Endothelial cell of umbilical vein (primary cell): ENCODE results near the gene AUTS2. TPM values are rescaled to one million over a fixed set of nuclear protein-coding genes. Genes with fewer than 3 reads are reported as not detected.

Experiments used
- BruUV-seq: library from RNA; stranded (reverse); fragments of 400-500 nt; replicated peaks from 2 replicates; lab custom pipeline; 2021; lab: Mats Ljungman, UMichigan
- CTCF ChIA-PET: fragments of 300-600, 350-600 bp; sonication (Branson Sonifier 250); formaldehyde crosslinking; loops from one replicate; lab custom pipeline; 2021; ENCODE audit warnings: antibody characterized with exemption, inconsistent platforms; lab: Charles Lee
- POLR2A ChIA-PET: fragments of 300-600, 350-600 bp; sonication (Branson Sonifier 250); formaldehyde crosslinking; loops from one replicate; lab custom pipeline; 2021; ENCODE audit warnings: antibody characterized with exemption, inconsistent platforms; lab: Charles Lee
- DNase-seq: peaks from one replicate; pipeline ENCODE4 v3.0.0-alpha.2; 2011; ENCODE audit warnings: low read depth, low spot score
- FAIRE-seq: peaks from 2 replicates; lab custom pipeline; 2011; peaks lifted over from hg19 to GRCh38; lab: Jason Lieb, UNC
- H2AFZ ChIP-seq: 2 replicates; pipeline ENCODE4 v1.6.0; 2012; ENCODE audit warnings: low read depth, low read length, control low read depth, inconsistent platforms
- H3K27ac ChIP-seq: 2 replicates; pipeline ENCODE4 v1.5.1; 2011; ENCODE audit warnings: low read depth, mild to moderate bottlenecking, control low read depth, low read length, moderate library complexity; ENCODE audit not compliant: insufficient read depth
- H3K27me3 ChIP-seq, 2 experiments: 2 replicates each; pipeline versions ENCODE4 v1.6.0 to v1.6.1; 2011; ENCODE audit warnings: low read length in 2 of 2, mixed read lengths in 1 of 2; ENCODE audit not compliant: control insufficient read depth in 2 of 2, insufficient read depth in 2 of 2
- H3K36me3 ChIP-seq, 2 experiments: 2 replicates in 1 of 2; 3 replicates in 1 of 2; pipeline ENCODE4 v1.5.1; 2011; ENCODE audit warnings: low read length in 2 of 2, mild to moderate bottlenecking in 1 of 2, moderate library complexity in 1 of 2; ENCODE audit not compliant: control insufficient read depth in 2 of 2, insufficient read depth in 2 of 2; ENCODE audit errors: extremely low read depth in 1 of 2
- H3K4me1 ChIP-seq: 3 replicates; pipeline ENCODE4 v1.5.1; 2011; ENCODE audit warnings: mild to moderate bottlenecking, low read length; ENCODE audit not compliant: control insufficient read depth, insufficient read depth; ENCODE audit errors: extremely low read depth
- H3K4me2 ChIP-seq: 2 replicates; pipeline ENCODE4 v1.6.1; 2011; ENCODE audit warnings: low read length, control low read depth, mixed read lengths; ENCODE audit not compliant: insufficient read depth
- H3K4me3 ChIP-seq, 3 experiments: fragments of 200-600 bp in 1 of 3; sonication (generic), shearing (Covaris generic) in 1 of 3; replicated peaks in 1 of 3; 2 replicates each; pipeline ENCODE4 v1.5.1; 2011 to 2016; ENCODE audit warnings: control low read depth in 3 of 3, low read length in 3 of 3, mild to moderate bottlenecking in 2 of 3, inconsistent platforms in 1 of 3, low read depth in 1 of 3, moderate library complexity in 1 of 3; ENCODE audit not compliant: insufficient read depth in 1 of 3
- H3K79me2 ChIP-seq: 2 replicates; pipeline ENCODE4 v1.6.0; 2012; ENCODE audit warnings: low read length, inconsistent platforms; ENCODE audit not compliant: control insufficient read depth, insufficient read depth
- H3K9ac ChIP-seq: replicated peaks from 2 replicates; pipeline ENCODE3; 2011; ENCODE audit warnings: low read length, control low read depth; ENCODE audit not compliant: insufficient read depth; ENCODE audit errors: extremely low read depth
- H3K9me1 ChIP-seq: replicated peaks from 3 replicates; pipeline ENCODE4 v1.6.0; 2011; ENCODE audit warnings: mild to moderate bottlenecking, low read length; ENCODE audit not compliant: control insufficient read depth, insufficient read depth; ENCODE audit errors: extremely low read depth
- H3K9me3 ChIP-seq: replicated peaks from 2 replicates; pipeline ENCODE4 v1.5.1; 2012; ENCODE audit warnings: low read length, inconsistent platforms; ENCODE audit not compliant: control insufficient read depth, insufficient read depth
- H4K20me1 ChIP-seq: replicated peaks from 2 replicates; pipeline ENCODE3; 2011; ENCODE audit warnings: mild to moderate bottlenecking, low read length; ENCODE audit not compliant: control insufficient read depth, insufficient read depth; ENCODE audit errors: extremely low read depth
- CTCF ChIP-seq, 2 donors: IDR thresholded peaks; 1 replicate in 1 of 2; 2 replicates in 1 of 2; pipeline ENCODE4 v1.5.1; 2011; ENCODE audit warnings: low read length in 2 of 2, mild to moderate bottlenecking in 2 of 2, moderate library complexity in 2 of 2, control low read depth in 1 of 2, inconsistent platforms in 1 of 2, low read depth in 1 of 2; ENCODE audit not compliant: insufficient read depth in 1 of 2; ENCODE audit errors: extremely low read depth in 1 of 2
- EZH2 ChIP-seq: IDR thresholded peaks from 2 replicates; pipeline ENCODE4 v1.6.1; 2012; ENCODE audit warnings: borderline replicate concordance, low read depth, mild to moderate bottlenecking, moderate library complexity, low read length, inconsistent platforms; ENCODE audit not compliant: severe bottlenecking
- FOS ChIP-seq: IDR thresholded peaks from 2 replicates; pipeline ENCODE4 v1.6.1; 2011; ENCODE audit warnings: mild to moderate bottlenecking, low read length, moderate library complexity, borderline replicate concordance; ENCODE audit not compliant: insufficient read depth
- GATA2 ChIP-seq: IDR thresholded peaks from 2 replicates; pipeline ENCODE4 v1.7.0; 2011; ENCODE audit warnings: low read depth, mild to moderate bottlenecking, moderate library complexity, mixed read lengths, low read length; ENCODE audit not compliant: insufficient read length, insufficient read depth
- JUN ChIP-seq: IDR thresholded peaks from 2 replicates; pipeline ENCODE4 v1.6.1; 2011; ENCODE audit warnings: borderline replicate concordance, low read depth; ENCODE audit not compliant: insufficient read length, insufficient read depth
- MAX ChIP-seq: IDR thresholded peaks from 2 replicates; pipeline ENCODE4 v1.6.1; 2011; ENCODE audit not compliant: insufficient read depth, insufficient read length
- MYC ChIP-seq: IDR thresholded peaks from one replicate; pipeline ENCODE4 v1.6.1; 2011; ENCODE audit warnings: mild to moderate bottlenecking, low read depth, low read length
- POLR2A ChIP-seq: IDR thresholded peaks from 2 replicates; pipeline ENCODE4 v1.6.1; 2012; ENCODE audit warnings: low read depth, mild to moderate bottlenecking, control low read depth, low read length
- POLR2AphosphoS5 ChIP-seq: IDR thresholded peaks from 2 replicates; pipeline ENCODE4 v1.6.1; 2012; ENCODE audit warnings: low read depth, mild to moderate bottlenecking, control low read depth, low read length, moderate library complexity; ENCODE audit not compliant: insufficient read depth
- dilution Hi-C: fragments of 300-500 bp; cut with MboI; formaldehyde crosslinking; loops from one replicate; pipeline ENCODE4 v1.15.0; 2019; ENCODE audit warnings: low sequenced_read_pairs; ENCODE audit not compliant: extremely low pct_ligation_motif_present
- intact Hi-C: fragments of 100-400 bp; cut with micrococcal nuclease; formaldehyde crosslinking; loops from one replicate; pipeline ENCODE4 v1.10.0; 2022
- polyA plus RNA-seq, 4 experiments: library from polyadenylated mRNA; depleted of rRNA in 3 of 4; stranded (reverse) in 3 of 4; unstranded in 1 of 4; fragments of >200 nt; gene quantifications; 2 replicates each; pipeline versions ENCODE4 v1.2.1 to v1.2.3, GENCODE V29; 2011 to 2012; ENCODE audit warnings: missing spikeins in 1 of 4
- total RNA-seq: library from RNA; stranded (reverse); gene quantifications from 2 replicates; pipeline ENCODE4 v1.2.3, GENCODE V29; 2021

Gene AUTS2
- total and polyA plus RNA-seq, 2 donors (not counting 3 experiments of a cell fraction or from before 2014, with no cell fraction given), result 0.59 to 8.0 TPM

GRCh38 chr7:70153933-70154332, 555.7 kb downstream of the AUTS2 start:
- CTCF ChIA-PET, result no interaction called here

More at GRCh38 chr7:70153933-70154332, 555.7 kb downstream of the AUTS2 start:
- POLR2A ChIA-PET, result no interaction called here
- Histone ChIP-seq H3K4me3 (no peak overlapping the region), H3K79me2 (no peaks in the 10 kb centered on the region), H4K20me1 (no peaks in the 10 kb centered on the region), H3K4me2 (no peak overlapping the region), H3K4me1 (no peaks in the 10 kb centered on the region), H3K27me3 (no peaks in the 10 kb centered on the region), H3K9me1 (no peaks in the 10 kb centered on the region), H2AFZ (no peak overlapping the region), H3K27ac (no peak overlapping the region), H3K9me3 (no peaks in the 10 kb centered on the region), H3K9ac (no peak overlapping the region), H3K36me3 (no peaks in the 10 kb centered on the region)
- FAIRE-seq (no peak), DNase-seq (no peak)
- dilution Hi-C loops, result no loop called here
- intact Hi-C loops, result no loop called here
- no TSS peak for BruUV-seq
- TF ChIP-seq MYC, result no peak
- TF ChIP-seq FOS, result no peak
- no peak for TF ChIP-seq POLR2AphosphoS5
- no peak for TF ChIP-seq JUN
- TF ChIP-seq EZH2, result no peak
- no peak for TF ChIP-seq MAX
- no peak for TF ChIP-seq GATA2
- no peak for TF ChIP-seq CTCF (IDR thresholded peaks at IDR 0.05; ENCODE audit: extremely low read depth in 1 of 2, insufficient read depth in 1 of 2, low read depth in 1 of 2, low read length in 2 of 2)
- no peak for TF ChIP-seq POLR2A
